Measurements from ENCODE around the gene ZNF236.

DNA sequence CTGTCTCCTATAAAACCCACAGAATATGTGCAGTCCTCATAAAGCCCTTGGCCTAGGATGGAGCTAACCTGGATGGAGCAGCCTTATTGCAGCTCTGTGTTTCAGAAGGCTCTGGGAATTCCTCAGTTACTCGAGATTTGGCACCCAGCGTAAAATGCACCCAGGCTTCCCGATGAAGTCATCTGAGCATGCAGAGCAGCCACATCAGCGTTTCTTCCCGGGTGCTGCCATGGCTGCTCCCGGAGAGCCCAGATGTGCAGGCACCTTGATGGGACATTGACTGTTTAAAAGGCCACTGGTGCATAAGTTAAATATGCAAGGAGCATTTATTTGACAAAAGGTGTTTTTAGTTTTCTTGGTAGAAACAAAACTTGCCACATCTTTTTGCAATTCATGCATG is 195.0 kb downstream of the ZNF236 start:
- TF ChIP-seq CTCF (IDR thresholded peaks at IDR 0.05) (no peak), ZFX (IDR thresholded peaks at IDR 0.05; ENCODE audit: borderline replicate concordance) (no peak)

Measured in 22Rv1 (cell line).